Activated CD4-positive, CD25-positive, alpha-beta regulatory T cell treated with anti-CD3 and anti-CD28 coated beads, Interleukin-2, amount 50 U/mL, for 16 hours (primary cell): Measurements from ENCODE around the gene FGFR2.

Experiments used
- DNase-seq: peaks from one replicate; pipeline ENCODE4 v3.0.0-alpha.2; 2020; ENCODE audit warnings: low read depth, low spot score

The FGFR2 gene

GRCh38 chr10:121453160-121453559, 145.1 kb downstream of the FGFR2 start:
- DNase-seq, result no peak

- no peak for DNase-seq
Observed at GRCh38 chr10:121452581-121452980, 145.7 kb downstream of the FGFR2 start.

GRCh38 chr10:121450247-121450646, 148.0 kb downstream of the FGFR2 start:
- no peak for DNase-seq

GRCh38 chr10:121449482-121449924, 148.7 kb downstream of the FGFR2 start:
- no peak for DNase-seq

- no peak for DNase-seq
Observed at GRCh38 chr10:121448766-121449421, 149.3 kb downstream of the FGFR2 start.

- DNase-seq, result no peak
Observed at GRCh38 chr10:121444520-121445165, 153.6 kb downstream of the FGFR2 start.

GRCh38 chr10:121442086-121442935, 155.9 kb downstream of the FGFR2 start:
- DNase-seq, result no peak

- no peak for DNase-seq
Observed at GRCh38 chr10:121440461-121440860, 157.8 kb downstream of the FGFR2 start.

- no peak for DNase-seq
Observed at GRCh38 chr10:121438333-121438732, 159.9 kb downstream of the FGFR2 start.

- no peak for DNase-seq
Observed at GRCh38 chr10:121437596-121437995, 160.6 kb downstream of the FGFR2 start.

- no peak for DNase-seq
Observed at GRCh38 chr10:121436630-121437341, 161.5 kb downstream of the FGFR2 start.

- no peak for DNase-seq
Observed at GRCh38 chr10:121436281-121436629, 162.0 kb downstream of the FGFR2 start.

- DNase-seq, result no peak
Observed at GRCh38 chr10:121435099-121435875, 163.0 kb downstream of the FGFR2 start.

GRCh38 chr10:121433965-121434364, 164.3 kb downstream of the FGFR2 start:
- no peak for DNase-seq

GRCh38 chr10:121428867-121429266, 169.4 kb downstream of the FGFR2 start:
- no peak for DNase-seq
